ENCODE measurements around the gene CREBRF. TPM values are rescaled to one million over a fixed set of nuclear protein-coding genes. Genes with fewer than 3 reads are reported as not detected.

The CREBRF gene
- 100 to 1,000 TPM in 4 of 5 experiments, 10 to 100 TPM in 1; 18.9 to 105 (median 102) TPM for total RNA-seq
- 10 to 100 TPM; 61.7 to 67.5 TPM for polyA plus RNA-seq
- 227 reads per million, percentile 94 among the genes with 10 or more reads in this experiment for total RNA-seq

DNA sequence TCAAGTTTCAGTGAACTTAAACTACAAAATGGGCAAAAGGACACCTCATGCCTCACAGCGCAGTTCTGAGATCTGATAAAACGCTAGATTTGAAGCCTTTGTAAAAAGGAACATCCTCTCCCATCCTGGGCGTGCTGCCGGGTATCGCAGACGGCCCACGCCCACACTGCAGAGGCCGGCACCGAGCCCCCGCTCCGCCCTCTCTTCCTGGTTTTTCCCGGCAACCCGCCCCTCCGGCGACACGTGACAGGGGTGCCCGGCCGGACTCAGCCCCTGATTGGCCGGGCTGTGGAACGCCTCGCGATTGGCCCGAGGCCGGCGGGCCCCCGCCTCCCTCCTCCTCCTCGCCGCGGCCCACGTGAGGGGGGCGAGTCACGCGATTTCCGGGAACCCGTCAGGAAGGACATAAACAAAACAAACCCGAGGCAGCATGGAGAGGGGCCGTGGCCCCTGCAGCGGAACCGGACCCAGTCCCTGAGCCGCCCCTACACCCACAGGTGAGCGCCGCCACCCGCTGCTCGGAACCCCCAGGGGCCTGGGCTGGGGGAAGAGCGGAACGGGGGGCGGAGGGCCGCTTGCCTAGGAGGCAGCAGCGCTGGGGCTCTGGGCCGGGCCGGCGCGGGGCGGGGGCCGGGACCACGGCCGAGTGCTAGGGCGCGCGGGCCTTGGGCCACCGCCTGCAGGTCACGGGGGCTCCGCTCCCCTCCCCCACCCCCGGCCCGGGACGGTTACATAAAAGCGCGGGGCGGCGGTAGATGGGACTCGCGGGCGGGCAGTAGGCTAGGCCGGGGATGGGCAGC, at the start of gene CREBRF:
Gene CREBRF (plus strand): TSS at position 370 of the 800 bp plus-strand sequence. CDS start 24,424 bp downstream, outside the sequence.
- intact Hi-C loops (cut with micrococcal nuclease) = loop anchor here (1.0 to 10.0 kb wide), 13 partner anchors 21 to 1669 kb away; partner anchors contain the start of genes BNIP1 (in 2 of the 2), NPM1 (in 2 of the 2), ERGIC1 (in 1 of the 2) and FBXW11 (in 1 of the 2)
- Mint-ChIP-seq H3K4me1 (peaks cover 22 to 65% (median 54%) of the 10 kb centered on the region in 7 donors), H3K9me3 (no peaks in the 10 kb centered on the region), H3K27me3 (peaks cover 0 to 7% (median 0%) of the 10 kb centered on the region in 5 donors), H3K4me3 (peak within 1 kb of the TSS; percentile 91 to 99 (median 94)), H3K27ac (peak within 1 kb of the TSS; percentile 90 to 98 (median 94)), H3K36me3 (peaks cover 0 to 3% (median 0%) of the 10 kb centered on the region in 5 donors)
- Histone ChIP-seq H3K4me1 (ENCODE audit: control insufficient read depth in 2 of 2, insufficient read depth in 2 of 2, low read length in 2 of 2) (peaks cover 22 to 28% of the 10 kb centered on the region in 2 donors), H3K27ac (ENCODE audit: low read depth, low read length) (peak within 1 kb of the TSS; percentile 97), H3K27me3 (ENCODE audit: control insufficient read depth in 2 of 2, insufficient read depth in 2 of 2, low read length in 2 of 2) (peaks cover 0 to 5% of the 10 kb centered on the region in 2 donors), H3K36me3 (ENCODE audit: control insufficient read depth in 2 of 3, insufficient read depth in 3 of 3, low read length in 3 of 3) (peaks cover 0 to 6% (median 0%) of the 10 kb centered on the region in 3 experiments), H3K4me3 (ENCODE audit: low read length) (peak within 1 kb of the TSS; percentile 96), H3K9me3 (ENCODE audit: control insufficient read depth in 2 of 3, low read length in 3 of 3) (no peaks in the 10 kb centered on the region)
- CTCF ChIA-PET = interaction anchor here (0.7 kb wide), 1 partner anchor 21 kb away, joined by 4 read pairs; no protein-coding TSS in a partner anchor
- POLR2A ChIA-PET = interaction anchor here (0.6 to 2.6 kb wide), 15 partner anchors 9 to 1049 kb away, joined by 3 to 42 read pairs (median 6); partner anchors contain the start of genes ATP6V0E1 and BNIP1
- ATAC-seq (peak; percentile 79), DNase-seq (peak; percentile 97 to 99 (median 99))

DNA sequence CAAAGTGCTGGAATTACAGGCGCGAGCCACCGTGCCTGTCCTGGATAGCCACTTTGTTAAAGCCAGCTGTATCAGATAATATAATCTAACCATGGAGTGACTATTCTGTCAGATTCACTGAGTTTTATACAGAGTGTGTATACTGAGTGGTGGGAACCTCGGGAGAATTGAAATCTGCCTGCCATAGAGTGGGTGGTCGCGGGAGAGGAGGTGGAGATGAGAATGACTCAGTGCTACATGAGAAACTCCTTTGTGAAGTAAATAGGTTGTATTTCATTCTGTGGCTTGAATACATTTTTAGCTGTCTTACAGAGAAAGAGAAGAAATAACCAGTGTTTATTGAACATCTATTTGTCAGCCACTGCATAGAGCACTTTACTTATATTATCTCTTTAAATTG, 46.1 kb upstream of the CREBRF start:
- intact Hi-C loops (cut with micrococcal nuclease) = no loop called here
- H3K27me3 ChIP-seq (ENCODE audit: control insufficient read depth in 2 of 2, insufficient read depth in 2 of 2, low read length in 2 of 2) = no peaks in the 10 kb centered on the region
- CTCF ChIA-PET = interaction anchor here (1.5 to 2.1 kb wide), 2 partner anchors 8 to 130 kb away, joined by 4 to 6 read pairs; no protein-coding TSS in a partner anchor
- H3K4me3 ChIP-seq (ENCODE audit: low read length) = no peak overlapping the region
- H3K27ac Mint-ChIP-seq = peak overlapping the region in 6 of 9 donors; percentile 0 to 85 (median 68)
- H3K27me3 Mint-ChIP-seq = no peaks in the 10 kb centered on the region
- peak overlapping the region in 2 of 10 donors; percentile 8 to 29 for H3K4me3 Mint-ChIP-seq
- POLR2A ChIA-PET = interaction anchor here (1.0 kb wide), 1 partner anchor 47 kb away, joined by 3 read pairs; no protein-coding TSS in a partner anchor
- no peaks in the 10 kb centered on the region for H3K9me3 ChIP-seq (ENCODE audit: control insufficient read depth in 2 of 3, low read length in 3 of 3)
- ATAC-seq (no peak), DNase-seq (peak in 1 of 9 donors; percentile 36)
- H3K4me1 ChIP-seq (ENCODE audit: control insufficient read depth in 2 of 2, insufficient read depth in 2 of 2, low read length in 2 of 2) = no peaks in the 10 kb centered on the region
- peaks cover 22 to 74% (median 59%) of the 10 kb centered on the region in 7 donors for H3K4me1 Mint-ChIP-seq
- H3K27ac ChIP-seq (ENCODE audit: low read depth, low read length) = no peak overlapping the region
- H3K9me3 Mint-ChIP-seq = no peaks in the 10 kb centered on the region
- peaks cover 0 to 17% (median 3%) of the 10 kb centered on the region in 5 donors for H3K36me3 Mint-ChIP-seq
- peaks cover 0 to 4% (median 0%) of the 10 kb centered on the region in 3 experiments for H3K36me3 ChIP-seq (ENCODE audit: control insufficient read depth in 2 of 3, insufficient read depth in 3 of 3, low read length in 3 of 3)

GRCh38 chr5:173010547-173011464, 45.3 kb upstream of the CREBRF start:
- intact Hi-C loops (cut with micrococcal nuclease) = no loop called here
- Histone ChIP-seq H3K4me1 (ENCODE audit: control insufficient read depth in 2 of 2, insufficient read depth in 2 of 2, low read length in 2 of 2) (no peaks in the 10 kb centered on the region), H3K27me3 (ENCODE audit: control insufficient read depth in 2 of 2, insufficient read depth in 2 of 2, low read length in 2 of 2) (no peaks in the 10 kb centered on the region), H3K4me3 (ENCODE audit: low read length) (no peak overlapping the region), H3K9me3 (ENCODE audit: control insufficient read depth in 2 of 3, low read length in 3 of 3) (no peaks in the 10 kb centered on the region), H3K36me3 (ENCODE audit: control insufficient read depth in 2 of 3, insufficient read depth in 3 of 3, low read length in 3 of 3) (peaks cover 0 to 4% (median 0%) of the 10 kb centered on the region in 3 experiments), H3K27ac (ENCODE audit: low read depth, low read length) (no peak overlapping the region)
- Mint-ChIP-seq H3K4me1 (peaks cover 27 to 74% (median 59%) of the 10 kb centered on the region in 7 donors), H3K27ac (peak overlapping the region in 6 of 9 donors; percentile 22 to 70 (median 47)), H3K4me3 (peak overlapping the region in 1 of 10 donors; percentile 3), H3K36me3 (peaks cover 0 to 17% (median 3%) of the 10 kb centered on the region in 5 donors), H3K27me3 (no peaks in the 10 kb centered on the region), H3K9me3 (no peaks in the 10 kb centered on the region)
- peak; percentile 46 for ATAC-seq
- no peak for DNase-seq
- ChIA-PET CTCF (interaction anchor here (0.6 to 2.1 kb wide), 3 partner anchors 9 to 129 kb away, joined by 3 to 6 read pairs (median 4); no protein-coding TSS in a partner anchor), POLR2A (interaction anchor here (0.8 to 1.0 kb wide), 2 partner anchors 15 to 47 kb away, joined by 3 to 4 read pairs; no protein-coding TSS in a partner anchor)

DNA sequence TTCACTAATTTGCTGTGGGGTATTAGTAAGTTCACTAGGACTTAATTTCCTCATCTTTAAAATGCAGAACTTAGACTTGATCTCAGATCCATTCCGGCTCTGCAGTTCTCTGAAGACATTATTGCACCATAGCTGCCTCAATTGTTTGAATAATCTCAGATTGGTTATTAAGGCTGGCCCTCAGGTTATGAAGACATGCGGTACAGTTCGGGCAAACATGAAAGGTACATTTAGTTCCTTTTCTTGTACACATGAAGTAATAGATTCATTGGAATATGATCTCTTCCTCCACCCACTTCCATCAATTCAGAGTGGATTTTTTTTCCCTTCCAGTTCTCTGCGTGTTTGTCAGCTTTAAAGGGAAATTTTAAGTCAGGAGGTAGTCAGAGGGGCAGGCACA, 44.6 kb upstream of the CREBRF start:
- peaks cover 0 to 4% (median 0%) of the 10 kb centered on the region in 3 experiments for H3K36me3 ChIP-seq (ENCODE audit: control insufficient read depth in 2 of 3, insufficient read depth in 3 of 3, low read length in 3 of 3)
- CTCF ChIA-PET = interaction anchor here (0.6 to 2.1 kb wide), 3 partner anchors 10 to 128 kb away, joined by 3 to 6 read pairs (median 4); no protein-coding TSS in a partner anchor
- no peaks in the 10 kb centered on the region for H3K4me1 ChIP-seq (ENCODE audit: control insufficient read depth in 2 of 2, insufficient read depth in 2 of 2, low read length in 2 of 2)
- intact Hi-C loops (cut with micrococcal nuclease) = no loop called here
- H3K27ac Mint-ChIP-seq = peak overlapping the region in 6 of 9 donors; percentile 30 to 81 (median 64)
- DNase-seq (no peak), ATAC-seq (no peak)
- peaks cover 34 to 75% (median 61%) of the 10 kb centered on the region in 7 donors for H3K4me1 Mint-ChIP-seq
- no peaks in the 10 kb centered on the region for H3K27me3 Mint-ChIP-seq
- POLR2A ChIA-PET = interaction anchor here (0.7 to 1.0 kb wide), 2 partner anchors 43 to 46 kb away, joined by 3 read pairs; no protein-coding TSS in a partner anchor
- peaks cover 0 to 16% (median 3%) of the 10 kb centered on the region in 5 donors for H3K36me3 Mint-ChIP-seq
- H3K9me3 Mint-ChIP-seq = no peaks in the 10 kb centered on the region
- no peak overlapping the region for H3K27ac ChIP-seq (ENCODE audit: low read depth, low read length)
- H3K4me3 ChIP-seq (ENCODE audit: low read length) = no peak overlapping the region
- no peak overlapping the region for H3K4me3 Mint-ChIP-seq
- no peaks in the 10 kb centered on the region for H3K27me3 ChIP-seq (ENCODE audit: control insufficient read depth in 2 of 2, insufficient read depth in 2 of 2, low read length in 2 of 2)
- H3K9me3 ChIP-seq (ENCODE audit: control insufficient read depth in 2 of 3, low read length in 3 of 3) = no peaks in the 10 kb centered on the region

- Mint-ChIP-seq H3K9me3 (no peaks in the 10 kb centered on the region), H3K36me3 (peaks cover 0 to 14% (median 3%) of the 10 kb centered on the region in 5 donors), H3K4me3 (no peak overlapping the region), H3K4me1 (peaks cover 32 to 72% (median 56%) of the 10 kb centered on the region in 7 donors), H3K27me3 (no peaks in the 10 kb centered on the region), H3K27ac (peak overlapping the region in 5 of 9 donors; percentile 14 to 77 (median 31))
- ChIA-PET POLR2A (interaction anchor here (0.6 kb wide), 1 partner anchor 108 kb away, joined by 3 read pairs; no protein-coding TSS in a partner anchor), CTCF (interaction anchor here (1.0 kb wide), 2 partner anchors 11 to 35 kb away, joined by 3 read pairs; no protein-coding TSS in a partner anchor)
- ATAC-seq = no peak
- Histone ChIP-seq H3K36me3 (ENCODE audit: control insufficient read depth in 2 of 3, insufficient read depth in 3 of 3, low read length in 3 of 3) (peaks cover 0 to 4% (median 0%) of the 10 kb centered on the region in 3 experiments), H3K27me3 (ENCODE audit: control insufficient read depth in 2 of 2, insufficient read depth in 2 of 2, low read length in 2 of 2) (no peaks in the 10 kb centered on the region), H3K27ac (ENCODE audit: low read depth, low read length) (no peak overlapping the region), H3K9me3 (ENCODE audit: control insufficient read depth in 2 of 3, low read length in 3 of 3) (no peaks in the 10 kb centered on the region), H3K4me1 (ENCODE audit: control insufficient read depth in 2 of 2, insufficient read depth in 2 of 2, low read length in 2 of 2) (no peaks in the 10 kb centered on the region), H3K4me3 (ENCODE audit: low read length) (no peak overlapping the region)
- DNase-seq = no peak
- intact Hi-C loops (cut with micrococcal nuclease) = no loop called here
Observed at GRCh38 chr5:173012882-173013281, 43.3 kb upstream of the CREBRF start.

Data from naive thymus-derived CD4-positive, alpha-beta T cell (primary cell).